NCI-H748 treated with DMSO at 0.1 percent for 48 hours (cell line): ENCODE measurements around the gene ITPKB.
"Not testable (repeated sequence)": the region's sequence is repeated elsewhere in the genome, so short reads cannot be mapped to it uniquely, and the experiment has no call there.

Source experiments
- DNase-seq: peaks from one replicate; lab custom pipeline; 2025; lab: John Stamatoyannopoulos, UW

The ITPKB gene

DNA sequence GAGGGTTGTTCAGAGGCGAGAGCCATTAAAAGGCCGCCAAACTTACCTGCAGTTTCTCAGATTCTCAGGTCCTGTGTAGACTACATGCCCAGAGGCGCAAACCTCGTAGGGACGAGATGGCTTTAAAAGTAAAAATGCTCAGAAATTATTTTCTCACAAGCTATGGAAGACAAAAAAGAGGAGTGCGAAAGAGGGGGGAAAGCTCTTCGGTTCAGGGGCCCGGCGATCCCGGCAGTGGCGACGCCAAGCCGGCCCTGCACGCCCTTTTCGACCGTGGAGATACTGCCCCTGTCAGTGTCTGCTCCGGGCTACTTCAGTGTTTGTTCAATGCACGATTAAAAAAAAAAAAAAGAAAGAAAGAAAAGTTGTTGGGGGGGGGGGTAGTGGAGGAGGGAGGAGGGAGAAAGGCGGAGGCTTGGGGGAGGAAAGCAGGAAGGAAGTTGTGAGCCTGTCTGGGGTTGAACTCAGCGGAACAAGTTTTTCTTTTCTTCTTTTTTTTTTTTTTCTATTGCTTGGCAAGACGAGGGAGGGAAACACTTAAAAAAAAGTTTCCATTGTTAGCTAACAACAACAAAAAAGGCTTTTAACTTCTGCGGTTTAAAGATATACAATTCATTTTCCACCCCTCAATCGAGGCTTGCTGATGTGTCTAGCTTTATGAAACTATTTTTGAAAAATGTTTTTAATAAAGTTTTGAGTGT is at the start of gene ITPKB:
TSS of gene ITPKB (minus strand) at position 288 of the 701 bp plus-strand sequence. CDS start 1,824 bp downstream, outside the sequence.
- no peak for DNase-seq

DNA sequence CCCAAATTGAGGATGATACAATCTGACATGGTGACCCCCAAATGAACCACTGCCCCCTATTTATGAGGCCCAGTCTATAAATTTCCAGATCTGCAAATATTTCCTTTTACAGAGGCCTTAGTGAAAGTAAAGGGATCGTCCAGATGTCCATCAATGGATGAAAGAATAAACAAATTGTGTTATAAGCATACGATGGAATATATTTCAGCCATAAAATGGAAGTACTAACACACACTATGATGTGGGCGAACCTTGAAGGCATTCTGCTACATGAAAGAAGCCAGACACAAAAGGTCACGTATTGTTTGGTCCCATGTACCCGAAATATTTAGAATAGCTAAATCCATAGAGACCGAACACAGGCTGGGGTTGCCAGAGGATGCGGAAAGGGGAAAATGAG is 48.6 kb upstream of the ITPKB start:
- DNase-seq = no peak

DNA sequence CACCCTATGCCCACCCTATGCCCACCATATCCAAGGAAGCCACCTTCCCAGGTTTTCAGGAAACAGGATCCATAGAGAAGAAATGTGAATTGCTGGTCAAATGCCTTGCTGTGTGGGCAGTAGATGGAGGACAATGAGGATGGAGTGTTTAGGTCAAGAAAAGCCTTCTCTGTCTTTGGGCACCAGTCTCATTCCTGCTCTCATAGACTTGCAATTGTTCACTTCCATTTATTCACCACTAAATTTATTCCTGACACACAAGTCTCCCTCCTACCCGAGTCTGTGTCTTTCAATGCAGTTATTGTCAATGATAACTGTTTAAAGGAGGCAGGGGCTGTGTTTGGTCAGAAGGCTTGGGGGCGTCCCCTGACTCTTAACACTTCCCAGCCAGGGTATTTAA is 48.0 kb upstream of the ITPKB start:
- no peak for DNase-seq

DNA sequence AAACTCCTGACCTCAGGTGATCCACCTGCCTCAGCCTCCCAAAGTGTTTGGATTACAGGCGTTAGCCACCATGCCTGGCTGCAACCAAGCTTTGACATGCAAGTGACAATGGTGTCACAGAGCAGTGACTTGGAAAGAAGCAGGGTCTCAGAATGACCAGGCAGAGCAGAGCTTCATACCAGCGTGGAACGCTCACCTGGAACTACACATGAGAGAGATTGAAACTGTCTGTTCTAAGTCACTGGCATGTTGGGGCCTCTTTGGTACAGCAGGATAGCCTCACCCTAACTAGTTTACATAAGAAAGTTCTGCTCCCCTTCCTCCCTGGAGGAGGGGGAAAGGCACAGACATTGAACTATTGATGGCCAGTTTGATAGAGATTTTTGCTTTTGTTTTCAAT is 47.5 kb upstream of the ITPKB start:
- DNase-seq = no peak

DNA sequence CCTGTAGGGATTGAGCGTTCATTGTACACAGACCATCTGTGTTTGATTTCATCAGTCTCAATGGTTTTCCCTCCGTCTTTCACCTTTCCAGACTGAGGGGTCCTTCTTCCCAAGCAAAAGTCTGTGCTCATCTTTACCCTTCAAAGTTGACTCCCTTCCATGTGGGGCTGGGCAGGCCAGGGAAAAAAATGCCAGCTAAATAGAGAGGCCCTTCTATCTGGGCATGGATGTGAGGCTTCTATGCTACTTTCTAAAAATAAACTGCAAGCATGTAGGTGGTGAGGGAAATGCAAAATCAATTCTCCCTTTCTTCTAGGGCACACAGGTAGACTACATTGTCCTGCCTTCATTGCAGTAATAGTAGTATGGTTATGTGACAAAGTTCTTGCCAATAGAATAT is 46.7 kb upstream of the ITPKB start:
- DNase-seq = no peak

DNA sequence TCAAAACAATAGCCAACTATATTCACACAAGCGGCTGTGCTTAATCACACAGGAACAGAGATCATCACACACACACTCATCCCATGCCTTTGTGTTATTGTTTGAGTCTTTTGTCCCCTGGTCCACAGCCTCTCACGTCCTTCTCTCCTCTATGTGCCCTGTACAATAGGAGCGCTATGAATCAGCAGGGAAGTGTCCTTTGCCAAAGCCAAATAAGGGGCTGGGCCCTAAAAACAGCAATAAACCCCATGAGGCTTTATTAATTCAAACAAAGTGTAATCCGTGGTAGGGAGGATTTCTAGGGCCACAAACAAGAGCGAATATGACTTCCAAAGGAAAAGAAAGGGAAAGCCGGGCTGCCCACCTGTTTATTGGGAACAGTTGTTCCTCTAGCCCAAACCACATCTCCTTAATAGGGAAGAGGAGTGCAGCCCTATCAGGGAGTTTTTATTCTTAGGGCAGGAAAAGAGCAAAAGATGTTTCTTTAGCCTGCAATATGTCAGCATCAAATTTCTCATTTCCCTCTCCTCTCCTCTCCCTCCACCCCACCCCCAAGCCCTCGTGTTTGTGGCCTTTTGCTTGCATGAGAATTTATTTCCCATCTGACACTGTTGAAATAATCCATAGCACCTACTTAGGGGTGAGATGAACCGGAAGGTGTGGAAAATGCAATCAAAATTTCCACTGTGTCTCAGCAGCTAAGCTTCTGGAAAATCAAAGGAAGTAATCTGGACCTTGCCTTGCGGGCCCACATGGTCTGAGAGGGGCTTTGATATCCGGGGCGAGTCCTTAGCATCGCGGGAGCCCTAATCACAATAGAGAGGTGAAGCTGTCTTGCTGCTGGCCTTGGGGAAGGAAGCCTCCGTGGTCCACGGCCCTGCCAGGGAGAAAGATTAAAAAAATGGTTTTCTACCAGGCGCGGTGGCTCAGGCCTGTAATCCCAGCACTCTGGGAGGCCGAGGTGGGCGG is 45.3 kb upstream of the ITPKB start:
- DNase-seq = peak; percentile 77

DNA sequence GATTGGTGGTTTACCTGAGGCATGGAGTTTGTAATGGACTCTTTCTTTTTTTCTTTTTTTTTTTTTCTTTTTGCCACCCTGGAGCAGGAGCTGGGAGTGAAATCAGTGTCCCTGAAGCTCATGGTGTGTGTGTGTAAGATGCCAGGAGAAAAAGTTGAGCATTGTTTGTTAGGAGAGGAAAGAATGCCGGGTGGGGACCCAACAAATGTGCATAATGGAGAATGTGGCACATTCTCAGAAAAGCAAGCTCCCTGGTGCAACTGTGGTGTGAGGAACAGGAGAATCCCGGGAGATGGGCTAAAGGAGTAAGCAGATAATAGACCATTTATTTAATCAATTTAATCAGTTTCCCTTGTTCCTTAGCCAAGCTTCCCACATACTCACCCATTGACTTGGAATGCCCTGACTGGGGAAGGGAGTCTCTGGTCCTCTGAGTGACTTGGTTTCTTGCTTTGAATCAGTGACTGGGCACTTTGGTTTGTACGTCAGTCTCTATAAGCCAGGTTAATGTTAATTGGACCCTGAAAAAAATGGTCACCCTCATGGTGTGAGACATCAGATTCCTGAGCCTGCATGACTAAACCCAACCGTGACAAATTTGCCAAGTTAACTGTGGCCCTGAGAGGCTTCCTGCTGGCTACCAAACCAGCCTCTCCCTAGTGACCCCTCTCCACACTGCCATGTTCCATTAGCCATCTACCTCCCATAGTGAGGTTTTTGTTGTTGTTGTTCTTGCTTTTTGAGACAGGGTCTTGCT is 43.9 kb upstream of the ITPKB start:
- no peak for DNase-seq

DNA sequence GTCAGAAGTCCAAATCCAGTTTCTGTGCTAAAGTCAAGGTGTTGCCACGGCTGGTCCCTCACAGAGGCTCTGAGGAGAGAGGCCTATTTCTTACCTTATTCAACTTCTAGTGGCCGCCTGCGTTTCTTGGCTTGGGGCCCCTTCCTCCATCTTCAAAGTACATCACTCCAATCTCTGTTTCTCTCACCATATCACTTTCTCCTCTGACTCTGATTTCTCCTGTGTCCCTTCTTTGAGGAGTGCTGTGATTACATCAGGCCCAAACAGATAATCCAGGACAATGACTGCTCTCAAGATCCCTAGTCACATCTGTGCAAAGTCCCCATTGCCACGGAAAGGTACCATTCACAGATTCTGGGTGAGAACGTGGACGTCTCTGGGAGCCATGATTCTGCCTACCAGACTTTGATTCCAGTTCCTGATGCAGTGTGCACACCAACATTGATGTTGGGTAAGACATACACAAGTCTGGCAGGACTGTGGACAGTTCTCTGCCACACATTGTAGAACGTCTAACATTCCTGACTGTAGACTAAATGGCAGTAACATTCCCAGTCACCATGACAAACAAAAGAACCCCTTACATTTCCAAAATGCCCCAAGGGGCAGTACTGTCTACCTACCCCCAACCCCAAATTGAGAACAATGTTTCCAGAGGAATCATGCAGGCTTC is 43.0 kb upstream of the ITPKB start:
- no peak for DNase-seq

DNA sequence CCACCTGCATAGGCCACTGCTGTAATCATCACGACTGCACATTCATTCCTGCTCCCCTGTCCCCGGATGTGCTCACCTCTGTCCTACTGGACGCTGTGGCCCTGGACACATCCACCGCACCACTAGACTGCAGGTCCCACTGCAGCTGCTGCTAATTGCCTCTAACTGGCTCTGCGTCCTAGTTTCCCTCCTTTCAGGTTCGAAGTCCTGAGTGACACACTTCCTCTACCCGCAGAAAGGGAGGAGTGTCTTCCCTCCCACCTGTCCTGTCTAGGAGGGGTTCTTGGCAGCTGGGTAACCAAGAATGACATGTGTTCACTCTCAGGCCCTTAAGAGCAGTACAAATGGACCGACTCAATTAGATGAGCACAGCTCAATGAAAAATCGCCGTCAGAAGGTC is 40.5 kb upstream of the ITPKB start:
- no peak for DNase-seq

DNA sequence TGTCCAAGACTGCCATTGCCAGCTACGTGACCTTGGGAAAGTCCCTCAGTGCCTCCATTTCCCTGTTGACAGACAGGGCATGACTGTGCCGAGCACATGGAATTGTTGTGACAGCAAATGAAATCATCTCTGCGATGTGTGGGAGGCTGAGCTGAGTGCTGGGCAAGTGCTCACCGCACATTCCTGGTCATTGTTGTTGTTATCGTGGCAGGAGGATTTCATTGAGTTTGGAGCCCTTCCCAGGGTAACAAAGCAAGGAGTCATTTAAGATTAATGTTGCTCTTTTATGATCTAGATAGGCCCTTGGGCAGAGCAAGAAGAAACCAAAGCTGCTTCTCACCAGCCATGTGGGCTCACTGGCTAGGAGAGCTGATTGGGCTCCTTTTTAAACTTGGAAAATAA is 39.6 kb upstream of the ITPKB start:
- no peak for DNase-seq

DNA sequence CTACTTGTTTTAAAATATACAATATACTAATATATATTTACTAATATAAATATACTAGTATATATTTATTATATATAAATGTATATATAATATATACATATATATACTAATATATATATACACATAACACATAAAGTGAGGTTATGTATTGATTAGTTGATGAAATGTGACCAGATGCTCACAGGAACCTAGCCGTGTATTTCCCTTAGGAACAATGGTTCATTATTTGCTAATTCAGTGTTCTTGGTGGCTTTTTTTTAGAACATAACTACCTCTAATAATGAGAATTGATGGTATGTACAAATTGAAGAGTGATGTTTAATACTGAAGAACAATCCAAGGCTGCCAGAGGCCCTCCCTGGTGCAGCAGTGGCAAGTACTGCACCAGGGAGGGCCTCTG is 37.9 kb upstream of the ITPKB start:
- no peak for DNase-seq

DNA sequence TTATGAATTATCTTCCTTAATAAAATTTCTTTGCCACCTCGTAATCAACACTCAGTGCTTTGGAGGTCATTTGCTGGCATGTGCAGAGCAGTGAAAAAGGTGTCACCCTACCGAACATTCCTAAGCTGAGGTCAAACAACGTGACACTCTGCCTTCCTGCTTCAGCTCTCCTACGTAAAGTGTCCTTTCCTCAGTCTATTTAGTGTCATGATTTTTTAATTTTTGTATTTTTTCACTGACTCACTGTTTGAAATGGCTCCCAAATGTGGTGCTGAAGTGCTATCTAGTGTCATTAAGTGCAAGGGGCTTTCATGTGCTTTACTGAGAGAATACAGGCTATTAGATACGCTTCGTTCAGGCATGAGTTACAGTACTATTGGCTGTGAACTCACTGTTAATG is 37.0 kb upstream of the ITPKB start:
- DNase-seq = no peak

DNA sequence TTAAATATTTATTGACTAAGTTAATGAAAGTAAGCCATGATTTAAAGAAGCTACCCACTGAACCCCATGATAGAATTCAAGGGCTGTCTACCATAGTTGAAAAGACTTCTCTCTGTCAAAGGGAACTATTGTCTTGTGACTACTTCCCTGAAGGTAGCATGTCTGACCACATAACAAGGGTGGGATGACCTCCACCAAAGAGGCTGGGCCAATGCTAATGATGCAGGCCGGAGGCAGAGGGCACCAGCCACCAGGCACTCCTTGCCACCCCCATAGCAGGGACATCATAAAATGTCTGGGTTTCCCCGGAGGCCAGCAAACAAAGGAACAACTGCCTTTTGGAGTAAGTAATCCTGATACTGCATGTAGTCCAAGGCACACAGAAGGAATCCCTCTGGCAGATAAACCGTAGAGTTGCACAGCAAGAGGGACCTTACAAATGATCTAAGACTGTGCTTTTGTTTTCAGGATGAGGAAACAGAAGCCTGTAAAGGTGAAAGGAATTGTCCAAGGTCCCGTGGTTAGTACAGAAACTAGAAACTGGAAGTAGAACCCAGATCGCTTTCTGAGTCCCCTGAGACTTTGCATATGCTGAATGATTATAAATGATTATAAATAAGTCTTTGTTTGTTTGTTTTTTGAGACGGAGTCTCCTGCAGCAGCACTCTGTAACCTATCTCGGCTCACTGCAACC is 33.5 kb upstream of the ITPKB start:
- DNase-seq = no peak

DNA sequence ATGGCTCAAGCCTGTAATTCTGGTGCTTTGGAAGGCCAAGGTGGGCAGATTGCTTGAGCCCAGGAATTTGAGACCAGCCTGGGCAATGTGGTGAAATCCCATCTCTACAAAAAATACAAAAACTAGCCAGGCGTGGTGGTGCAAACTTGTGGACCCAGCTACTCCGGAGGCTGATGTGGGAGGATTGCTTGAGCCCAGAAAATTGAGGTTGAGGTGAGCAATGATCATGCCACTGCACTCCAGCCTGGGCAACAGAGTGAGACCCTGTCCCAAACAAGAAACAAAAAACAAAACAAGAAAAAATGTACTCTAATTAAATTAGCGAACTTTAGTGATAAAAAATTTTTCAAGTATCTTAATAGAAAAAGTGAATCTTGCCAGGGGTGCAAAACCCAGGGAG is 28.1 kb upstream of the ITPKB start:
- DNase-seq = not testable (repeated sequence)

DNA sequence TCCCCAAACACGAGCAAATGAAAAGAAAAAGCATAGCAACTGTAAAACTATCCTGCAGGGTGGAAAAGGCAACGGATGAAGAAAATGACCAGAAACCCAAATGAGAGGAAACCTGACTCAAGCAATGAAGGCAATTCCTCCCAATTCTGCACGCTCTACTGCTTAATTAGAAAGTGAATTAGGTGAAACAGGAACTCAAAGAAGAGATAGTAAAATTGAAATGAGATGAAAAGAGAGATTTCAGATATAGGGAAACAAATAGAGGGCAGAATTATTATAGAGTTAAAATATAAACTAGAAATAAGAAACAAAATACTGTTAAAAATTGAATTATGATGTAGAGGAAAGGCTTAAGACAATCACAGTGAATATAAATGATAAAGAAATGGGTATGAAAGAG is 27.5 kb upstream of the ITPKB start:
- DNase-seq = no peak

DNA sequence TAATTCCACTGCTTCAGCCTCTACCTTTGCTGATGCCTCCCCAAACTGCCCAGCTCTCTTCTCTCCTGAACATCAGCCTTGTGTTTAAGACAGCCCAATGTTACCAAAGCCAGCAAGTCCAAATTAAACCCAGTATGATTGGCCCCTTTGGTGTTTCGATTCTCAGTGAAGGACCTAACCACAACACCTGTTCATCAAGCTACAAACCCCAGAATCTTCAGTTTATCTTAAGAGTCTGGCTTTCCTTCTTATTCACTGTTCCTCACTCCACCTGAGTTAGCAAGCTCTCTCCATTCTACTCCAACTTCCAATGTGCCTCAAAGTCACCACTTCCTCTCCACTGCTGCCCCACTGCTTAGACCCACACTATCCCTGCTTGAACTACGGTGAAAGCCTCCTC is 25.5 kb upstream of the ITPKB start:
- no peak for DNase-seq

DNA sequence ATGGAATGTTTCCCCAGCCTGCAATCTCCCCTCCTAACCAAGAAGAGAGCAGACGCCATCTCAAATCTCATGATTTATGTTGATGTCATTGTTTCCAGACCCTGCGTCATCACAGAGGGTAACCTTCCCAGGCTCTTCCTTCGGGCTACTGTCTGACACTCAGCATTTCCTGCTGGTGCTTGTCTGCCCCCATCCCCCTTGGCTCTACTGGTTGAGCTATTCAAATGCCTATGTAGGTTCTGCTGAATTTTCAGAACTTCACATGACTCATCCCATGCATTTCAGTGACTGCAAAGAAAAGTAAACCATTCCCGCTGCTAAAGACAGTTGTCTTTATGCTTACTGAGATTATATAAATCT is 24.8 kb upstream of the ITPKB start:
- no peak for DNase-seq

DNA sequence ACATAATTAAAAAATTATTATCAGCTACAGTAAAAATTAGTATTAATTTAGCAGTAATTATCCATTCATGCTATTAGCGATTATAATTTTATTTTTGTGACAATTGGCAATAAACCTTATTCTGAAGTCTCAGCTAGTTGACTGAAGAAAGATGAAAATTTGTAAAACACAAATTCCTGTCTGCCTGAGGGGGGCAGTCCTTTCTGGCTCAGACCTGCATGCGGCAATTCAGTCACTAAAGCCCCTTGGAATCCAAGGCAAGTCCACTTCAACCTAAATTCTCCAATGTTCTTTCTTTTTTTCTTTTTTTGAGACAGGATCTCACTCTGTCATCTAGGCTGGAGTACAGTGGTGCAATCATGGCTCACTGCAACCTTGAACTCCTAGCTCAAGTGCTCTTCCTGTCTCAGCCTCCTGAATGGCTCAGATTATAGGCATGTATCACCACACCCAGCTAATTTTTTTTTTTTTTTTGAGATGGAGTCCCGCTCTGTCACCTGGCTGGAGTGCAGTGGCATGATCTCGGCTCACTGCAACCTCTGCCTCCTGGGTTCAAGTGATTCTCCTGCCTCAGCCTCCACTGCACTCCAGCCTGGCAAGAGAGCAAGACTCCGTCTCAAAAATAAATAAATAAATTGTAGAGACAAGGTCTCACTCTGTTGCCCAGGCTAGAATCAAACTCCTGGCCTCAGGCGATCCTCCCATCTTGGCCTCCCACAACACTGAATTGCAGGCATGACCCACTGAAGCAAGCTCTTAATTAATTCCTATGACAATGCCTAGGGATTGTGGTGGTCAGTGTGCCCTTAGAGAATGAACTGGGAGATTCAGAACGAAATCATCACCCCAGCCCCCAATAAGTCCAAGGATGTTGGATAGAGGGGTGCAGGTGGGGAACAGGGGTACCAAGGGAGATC is 24.2 kb upstream of the ITPKB start:
- no peak for DNase-seq

DNA sequence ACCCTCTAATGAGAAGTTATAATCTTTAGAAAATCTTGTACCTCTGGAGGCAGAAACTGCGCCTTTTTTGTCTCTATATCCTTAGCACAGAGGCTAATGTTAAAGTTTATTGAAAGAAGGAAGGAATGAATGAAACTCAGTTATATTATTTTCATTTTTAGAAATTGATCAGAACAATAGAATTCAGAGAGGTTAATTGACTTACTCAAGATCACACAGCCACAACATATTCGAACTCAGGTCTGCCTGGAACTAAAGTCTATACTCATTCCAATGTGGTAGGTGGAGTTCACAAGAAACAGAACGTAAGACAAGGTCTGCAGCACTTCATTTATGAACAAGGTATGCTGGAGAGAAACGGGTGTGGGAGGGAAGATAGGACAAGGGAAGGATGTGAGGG is 23.0 kb upstream of the ITPKB start:
- DNase-seq = no peak

DNA sequence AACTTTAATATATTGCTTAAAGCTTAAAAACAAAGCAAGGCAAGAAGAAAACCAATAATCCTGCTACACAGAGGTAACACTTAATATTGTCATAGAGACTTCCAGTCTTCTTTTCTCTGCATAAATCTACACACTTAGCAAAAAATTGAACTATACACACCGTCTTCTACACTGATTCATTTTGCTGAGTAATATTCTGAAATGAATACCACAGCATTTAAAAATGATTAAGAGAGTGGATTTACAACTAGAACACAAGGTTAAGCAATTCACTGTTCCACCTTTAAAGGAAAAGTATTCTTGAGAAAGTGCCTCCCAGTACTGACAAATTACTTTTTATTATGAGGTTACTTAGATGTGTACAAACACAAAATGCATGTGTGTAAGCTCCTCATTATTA is 22.2 kb upstream of the ITPKB start:
- no peak for DNase-seq
